Caco-2 (cell line): ENCODE results near the gene AMDHD1. TPM values are rescaled to one million over a fixed set of nuclear protein-coding genes. Genes with fewer than 3 reads are reported as not detected.

ENCODE experiments used
- BruUV-seq: library from RNA; stranded (reverse); fragments of 400-500 nt; replicated peaks from 2 replicates; lab custom pipeline; 2021; lab: Mats Ljungman, UMichigan
- CTCF ChIA-PET: fragments of 300-600 bp; sonication (Branson Sonifier 250); formaldehyde crosslinking; loops from one replicate; lab custom pipeline; 2022; ENCODE audit warnings: antibody characterized with exemption; lab: Charles Lee
- POLR2A ChIA-PET: fragments of 300-600 bp; sonication (Branson Sonifier 250); formaldehyde crosslinking; loops from one replicate; lab custom pipeline; 2022; ENCODE audit warnings: antibody characterized with exemption; lab: Charles Lee
- DNase-seq, 2 experiments: peaks; one replicate each; pipeline versions ENCODE4 v3.0.0 to v3.0.0-alpha.2; 2020 to 2022
- H3K27me3 ChIP-seq: replicated peaks from 2 replicates; pipeline ENCODE4 v1.6.0; 2011; ENCODE audit warnings: low read length; ENCODE audit not compliant: control insufficient read depth, insufficient read depth
- H3K36me3 ChIP-seq: 2 replicates; pipeline ENCODE4 v1.5.1; 2011; ENCODE audit warnings: low read length; ENCODE audit not compliant: control insufficient read depth, insufficient read depth
- H3K4me1 ChIP-seq: fragments of 250-450 bp; sonication (Bioruptor Pico); 2 replicates; pipeline ENCODE4 v1.5.1; 2020; ENCODE audit warnings: mild to moderate bottlenecking
- H3K4me3 ChIP-seq: 2 replicates; pipeline ENCODE4 v1.5.1; 2011; ENCODE audit warnings: low read depth, mild to moderate bottlenecking, control low read depth, low read length
- H3K9me3 ChIP-seq: fragments of 250-450 bp; sonication (Bioruptor Pico); 2 replicates; pipeline ENCODE4 v1.5.1; 2020; ENCODE audit warnings: mild to moderate bottlenecking, moderate library complexity
- H3K27ac Mint-ChIP-seq: one replicate; pipeline ENCODE4 v1.8.0; 2022; ENCODE audit warnings: mixed read lengths; ENCODE audit not compliant: unreplicated experiment
- H3K27me3 Mint-ChIP-seq: one replicate; pipeline ENCODE4 v1.8.0; 2022; ENCODE audit warnings: mixed read lengths; ENCODE audit not compliant: insufficient read depth, unreplicated experiment
- H3K36me3 Mint-ChIP-seq: one replicate; pipeline ENCODE4 v1.8.0; 2022; ENCODE audit warnings: mild to moderate bottlenecking, mixed read lengths; ENCODE audit not compliant: insufficient read depth, unreplicated experiment
- H3K4me1 Mint-ChIP-seq: one replicate; pipeline ENCODE4 v1.8.0; 2022; ENCODE audit warnings: low read depth, mixed read lengths; ENCODE audit not compliant: unreplicated experiment
- H3K4me3 Mint-ChIP-seq: one replicate; pipeline ENCODE4 v1.8.0; 2022; ENCODE audit warnings: mild to moderate bottlenecking, moderate library complexity, mixed read lengths; ENCODE audit not compliant: unreplicated experiment
- H3K9me3 Mint-ChIP-seq: one replicate; pipeline ENCODE4 v1.8.0; 2022; ENCODE audit warnings: mixed read lengths; ENCODE audit not compliant: unreplicated experiment
- intact Hi-C: fragments of 100-400 bp; cut with micrococcal nuclease; formaldehyde crosslinking; loops from one replicate; pipeline ENCODE4 v1.10.0; 2022; ENCODE audit not compliant: unreplicated experiment
- total RNA-seq: library from RNA; stranded (reverse); gene quantifications from 2 replicates; pipeline ENCODE4 v1.2.3, GENCODE V29; 2022
- TF ChIP-seq, protein P1 (sequence below), 2 experiments: fragments of 200-600 bp in 1 of 2; IDR thresholded peaks; 1 replicate in 1 of 2; 2 replicates in 1 of 2; pipeline versions ENCODE4 v1.5.1 to v1.8.0; 2011 to 2022; ENCODE audit warnings: antibody characterized with exemption in 1 of 2, control low read depth in 1 of 2, inconsistent platforms in 1 of 2, low read depth in 1 of 2, low read length in 1 of 2, mild to moderate bottlenecking in 1 of 2, moderate library complexity in 1 of 2; ENCODE audit not compliant: insufficient read depth in 1 of 2, severe bottlenecking in 1 of 2, unreplicated experiment in 1 of 2

AMDHD1 gene
- total RNA-seq, 1 experiment from 2014 or later: 0.61 TPM

DNA sequence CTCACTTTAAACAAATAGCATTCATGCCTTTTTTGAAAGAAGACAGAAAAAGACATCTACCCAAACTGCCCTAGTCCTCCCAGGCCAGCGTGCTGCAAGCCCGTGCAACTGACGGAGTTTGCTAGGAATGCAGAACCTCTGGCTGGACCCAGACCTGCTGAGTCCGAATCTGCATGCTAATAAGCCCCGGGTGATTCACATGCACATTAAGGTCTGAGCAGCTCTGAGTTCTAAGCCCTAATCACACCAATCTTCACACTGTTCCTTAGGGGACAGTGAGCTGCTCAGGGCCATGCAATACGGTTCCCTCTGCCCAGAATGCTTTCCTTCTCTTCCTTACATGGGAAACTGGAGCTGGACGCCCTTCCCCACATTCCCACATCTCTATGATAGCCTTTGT, 27.8 kb downstream of the AMDHD1 start:
- Mint-ChIP-seq H3K4me1 (peaks cover 13% of the 10 kb centered on the region), H3K9me3 (no peaks in the 10 kb centered on the region), H3K27ac (no peak overlapping the region), H3K27me3 (no peaks in the 10 kb centered on the region), H3K36me3 (no peaks in the 10 kb centered on the region), H3K4me3 (no peak overlapping the region)
- POLR2A ChIA-PET: no interaction called here
- no peak overlapping the region for H3K4me3 ChIP-seq
- no TSS peak for BruUV-seq
- no peaks in the 10 kb centered on the region for H3K27me3 ChIP-seq
- peaks cover 24% of the 10 kb centered on the region for H3K4me1 ChIP-seq
- H3K9me3 ChIP-seq: no peaks in the 10 kb centered on the region
- intact Hi-C loops: no loop called here
- H3K36me3 ChIP-seq: no peaks in the 10 kb centered on the region
- TF ChIP-seq, protein P1, sequence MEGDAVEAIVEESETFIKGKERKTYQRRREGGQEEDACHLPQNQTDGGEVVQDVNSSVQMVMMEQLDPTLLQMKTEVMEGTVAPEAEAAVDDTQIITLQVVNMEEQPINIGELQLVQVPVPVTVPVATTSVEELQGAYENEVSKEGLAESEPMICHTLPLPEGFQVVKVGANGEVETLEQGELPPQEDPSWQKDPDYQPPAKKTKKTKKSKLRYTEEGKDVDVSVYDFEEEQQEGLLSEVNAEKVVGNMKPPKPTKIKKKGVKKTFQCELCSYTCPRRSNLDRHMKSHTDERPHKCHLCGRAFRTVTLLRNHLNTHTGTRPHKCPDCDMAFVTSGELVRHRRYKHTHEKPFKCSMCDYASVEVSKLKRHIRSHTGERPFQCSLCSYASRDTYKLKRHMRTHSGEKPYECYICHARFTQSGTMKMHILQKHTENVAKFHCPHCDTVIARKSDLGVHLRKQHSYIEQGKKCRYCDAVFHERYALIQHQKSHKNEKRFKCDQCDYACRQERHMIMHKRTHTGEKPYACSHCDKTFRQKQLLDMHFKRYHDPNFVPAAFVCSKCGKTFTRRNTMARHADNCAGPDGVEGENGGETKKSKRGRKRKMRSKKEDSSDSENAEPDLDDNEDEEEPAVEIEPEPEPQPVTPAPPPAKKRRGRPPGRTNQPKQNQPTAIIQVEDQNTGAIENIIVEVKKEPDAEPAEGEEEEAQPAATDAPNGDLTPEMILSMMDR (IDR thresholded peaks at IDR 0.05; ENCODE audit: insufficient read depth in 1 of 2, low read depth in 1 of 2, low read length in 1 of 2, severe bottlenecking in 1 of 2, unreplicated experiment in 1 of 2): no peak
- no peak for DNase-seq
- CTCF ChIA-PET: no interaction called here

DNA sequence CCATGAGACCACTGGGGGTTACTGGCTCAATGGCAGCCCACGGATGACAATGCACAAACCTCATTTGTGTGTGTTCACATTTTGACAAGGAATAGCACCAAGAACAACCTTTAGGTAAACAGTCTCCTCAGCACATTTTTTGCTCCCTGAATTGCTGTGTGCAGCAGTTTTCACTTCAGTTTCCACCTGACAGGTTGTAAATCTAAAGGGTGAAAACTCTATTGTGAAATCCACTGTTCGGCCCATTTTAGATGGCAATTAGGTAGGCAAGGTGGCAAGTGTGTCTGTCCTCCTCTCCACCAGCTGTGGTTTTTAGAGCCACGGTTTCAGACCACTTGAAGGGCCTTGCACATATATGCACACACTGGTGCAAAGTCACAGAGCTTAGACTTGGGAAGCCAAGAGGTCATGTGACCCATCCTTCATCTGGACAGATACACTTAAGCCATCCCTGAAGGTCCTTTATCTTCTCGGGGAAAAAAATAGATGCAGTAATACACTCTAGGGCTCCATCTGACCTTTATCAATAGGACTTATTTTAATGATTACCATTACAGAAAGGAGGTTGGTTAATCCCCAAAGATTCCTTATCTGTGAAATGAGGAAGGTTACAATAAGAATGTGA, 29.8 kb downstream of the AMDHD1 start:
- POLR2A ChIA-PET: no interaction called here
- H3K4me3 ChIP-seq: no peak overlapping the region
- no peaks in the 10 kb centered on the region for H3K36me3 ChIP-seq
- no peaks in the 10 kb centered on the region for H3K9me3 ChIP-seq
- H3K4me1 ChIP-seq: peaks cover 18% of the 10 kb centered on the region
- no TSS peak for BruUV-seq
- no peak overlapping the region for H3K27ac Mint-ChIP-seq
- no peak overlapping the region for H3K4me3 Mint-ChIP-seq
- H3K27me3 Mint-ChIP-seq: no peaks in the 10 kb centered on the region
- no peak for DNase-seq
- no peaks in the 10 kb centered on the region for H3K36me3 Mint-ChIP-seq
- no peaks in the 10 kb centered on the region for H3K4me1 Mint-ChIP-seq
- CTCF ChIA-PET: no interaction called here
- no peaks in the 10 kb centered on the region for H3K27me3 ChIP-seq
- intact Hi-C loops: no loop called here
- H3K9me3 Mint-ChIP-seq: no peaks in the 10 kb centered on the region
- TF ChIP-seq, protein P1 (IDR thresholded peaks at IDR 0.05; ENCODE audit: insufficient read depth in 1 of 2, low read depth in 1 of 2, low read length in 1 of 2, severe bottlenecking in 1 of 2, unreplicated experiment in 1 of 2): no peak

DNA sequence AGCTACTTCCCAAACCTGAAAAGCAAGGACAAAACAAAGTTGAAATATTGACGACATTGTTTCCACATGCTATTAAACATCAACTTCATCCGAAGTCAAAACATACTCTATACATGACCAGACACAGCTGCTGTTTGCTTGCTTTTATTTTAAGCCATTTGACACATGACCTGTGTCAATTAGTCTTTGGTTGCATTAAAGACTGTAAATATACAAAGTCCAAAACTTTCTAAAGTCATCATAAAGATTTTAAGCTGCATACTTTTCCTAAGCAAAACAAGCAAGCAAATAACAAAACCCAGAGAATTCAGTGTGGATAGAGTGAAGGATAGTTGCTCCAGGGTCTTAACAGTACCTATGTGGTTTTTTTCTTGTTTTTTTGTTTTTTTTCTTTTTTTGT, 31.2 kb downstream of the AMDHD1 start:
- TF ChIP-seq, protein P1 (IDR thresholded peaks at IDR 0.05; ENCODE audit: insufficient read depth in 1 of 2, low read depth in 1 of 2, low read length in 1 of 2, severe bottlenecking in 1 of 2, unreplicated experiment in 1 of 2): no peak
- H3K36me3 ChIP-seq: no peaks in the 10 kb centered on the region
- DNase-seq: no peak
- no peaks in the 10 kb centered on the region for H3K9me3 ChIP-seq
- no peaks in the 10 kb centered on the region for H3K4me1 Mint-ChIP-seq
- no peak overlapping the region for H3K4me3 ChIP-seq
- no TSS peak for BruUV-seq
- no peaks in the 10 kb centered on the region for H3K36me3 Mint-ChIP-seq
- H3K27me3 Mint-ChIP-seq: no peaks in the 10 kb centered on the region
- H3K4me3 Mint-ChIP-seq: no peak overlapping the region
- CTCF ChIA-PET: no interaction called here
- H3K4me1 ChIP-seq: peaks cover 18% of the 10 kb centered on the region
- intact Hi-C loops: no loop called here
- H3K9me3 Mint-ChIP-seq: no peaks in the 10 kb centered on the region
- no peak overlapping the region for H3K27ac Mint-ChIP-seq
- H3K27me3 ChIP-seq: no peaks in the 10 kb centered on the region
- POLR2A ChIA-PET: interaction anchor here (0.6 kb wide), 1 partner anchor 185 kb away, joined by 9 read pairs; no protein-coding TSS in a partner anchor
